B cell (primary cell): Measurements from ENCODE around the gene OR51S1.

Experiments
- EZH2 ChIP-seq: IDR thresholded peaks from 2 replicates; pipeline ENCODE4 v1.6.1; 2012; ENCODE audit warnings: borderline replicate concordance, low read depth, mild to moderate bottlenecking, moderate library complexity, low read length; ENCODE audit not compliant: insufficient read depth, poor library complexity, severe bottlenecking
- TF ChIP-seq, protein P1 (sequence below): fragments of 200-600 bp; IDR thresholded peaks from one replicate; pipeline ENCODE4 v1.8.0; 2022; ENCODE audit warnings: antibody characterized with exemption, mild to moderate bottlenecking

GRCh38 chr11:4825132-4825531, 23.9 kb downstream of the OR51S1 start:
- TF ChIP-seq, protein P1, sequence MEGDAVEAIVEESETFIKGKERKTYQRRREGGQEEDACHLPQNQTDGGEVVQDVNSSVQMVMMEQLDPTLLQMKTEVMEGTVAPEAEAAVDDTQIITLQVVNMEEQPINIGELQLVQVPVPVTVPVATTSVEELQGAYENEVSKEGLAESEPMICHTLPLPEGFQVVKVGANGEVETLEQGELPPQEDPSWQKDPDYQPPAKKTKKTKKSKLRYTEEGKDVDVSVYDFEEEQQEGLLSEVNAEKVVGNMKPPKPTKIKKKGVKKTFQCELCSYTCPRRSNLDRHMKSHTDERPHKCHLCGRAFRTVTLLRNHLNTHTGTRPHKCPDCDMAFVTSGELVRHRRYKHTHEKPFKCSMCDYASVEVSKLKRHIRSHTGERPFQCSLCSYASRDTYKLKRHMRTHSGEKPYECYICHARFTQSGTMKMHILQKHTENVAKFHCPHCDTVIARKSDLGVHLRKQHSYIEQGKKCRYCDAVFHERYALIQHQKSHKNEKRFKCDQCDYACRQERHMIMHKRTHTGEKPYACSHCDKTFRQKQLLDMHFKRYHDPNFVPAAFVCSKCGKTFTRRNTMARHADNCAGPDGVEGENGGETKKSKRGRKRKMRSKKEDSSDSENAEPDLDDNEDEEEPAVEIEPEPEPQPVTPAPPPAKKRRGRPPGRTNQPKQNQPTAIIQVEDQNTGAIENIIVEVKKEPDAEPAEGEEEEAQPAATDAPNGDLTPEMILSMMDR = no peak
- TF ChIP-seq EZH2 = no peak
